ENCODE results near the gene OTUD5. TPM values are rescaled to one million over a fixed set of nuclear protein-coding genes. Genes with fewer than 3 reads are reported as not detected.
A peak's percentile ranks its signal among the peaks of the same experiment; 100 is the strongest.

The OTUD5 gene
- total and polyA plus RNA-seq, 8 donors: 38.1 to 60.4 (median 58.2) TPM

DNA sequence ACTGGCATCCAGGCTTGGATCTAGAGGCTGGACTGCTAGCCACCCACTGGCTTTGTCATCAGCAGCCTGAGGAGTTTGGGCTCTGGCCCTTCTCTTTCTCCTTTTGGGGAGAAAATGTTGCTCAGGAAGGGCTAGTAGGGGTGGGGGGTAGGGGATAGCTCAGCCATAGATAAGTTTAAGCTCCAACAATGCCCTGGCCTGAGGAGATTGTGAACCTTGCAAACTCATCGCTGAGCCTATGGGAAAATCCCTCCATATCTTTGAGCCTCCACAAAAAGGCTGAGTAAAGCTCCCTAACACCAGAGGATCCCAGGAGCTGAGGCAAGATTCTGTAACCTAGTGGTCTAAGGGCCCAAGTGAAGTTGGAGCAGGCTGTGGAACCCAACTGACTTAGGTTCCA is 8.8 kb downstream of the OTUD5 start:
- H3K36me3 ChIP-seq: peaks cover 0 to 5% of the 10 kb centered on the region in 2 donors
- H3K9me3 ChIP-seq: no peaks in the 10 kb centered on the region
- intact Hi-C loops (cut with DNase I): no loop called here
- ATAC-seq (no peak), DNase-seq (no peak)
- TF ChIP-seq, protein P1, sequence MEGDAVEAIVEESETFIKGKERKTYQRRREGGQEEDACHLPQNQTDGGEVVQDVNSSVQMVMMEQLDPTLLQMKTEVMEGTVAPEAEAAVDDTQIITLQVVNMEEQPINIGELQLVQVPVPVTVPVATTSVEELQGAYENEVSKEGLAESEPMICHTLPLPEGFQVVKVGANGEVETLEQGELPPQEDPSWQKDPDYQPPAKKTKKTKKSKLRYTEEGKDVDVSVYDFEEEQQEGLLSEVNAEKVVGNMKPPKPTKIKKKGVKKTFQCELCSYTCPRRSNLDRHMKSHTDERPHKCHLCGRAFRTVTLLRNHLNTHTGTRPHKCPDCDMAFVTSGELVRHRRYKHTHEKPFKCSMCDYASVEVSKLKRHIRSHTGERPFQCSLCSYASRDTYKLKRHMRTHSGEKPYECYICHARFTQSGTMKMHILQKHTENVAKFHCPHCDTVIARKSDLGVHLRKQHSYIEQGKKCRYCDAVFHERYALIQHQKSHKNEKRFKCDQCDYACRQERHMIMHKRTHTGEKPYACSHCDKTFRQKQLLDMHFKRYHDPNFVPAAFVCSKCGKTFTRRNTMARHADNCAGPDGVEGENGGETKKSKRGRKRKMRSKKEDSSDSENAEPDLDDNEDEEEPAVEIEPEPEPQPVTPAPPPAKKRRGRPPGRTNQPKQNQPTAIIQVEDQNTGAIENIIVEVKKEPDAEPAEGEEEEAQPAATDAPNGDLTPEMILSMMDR (IDR thresholded peaks at IDR 0.05): no peak
- H3K27me3 ChIP-seq: no peaks in the 10 kb centered on the region
- H3K4me1 ChIP-seq: peaks cover 0 to 13% of the 10 kb centered on the region in 2 donors
- H3K4me3 ChIP-seq: no peak overlapping the region
- no peak overlapping the region for H3K27ac ChIP-seq

DNA sequence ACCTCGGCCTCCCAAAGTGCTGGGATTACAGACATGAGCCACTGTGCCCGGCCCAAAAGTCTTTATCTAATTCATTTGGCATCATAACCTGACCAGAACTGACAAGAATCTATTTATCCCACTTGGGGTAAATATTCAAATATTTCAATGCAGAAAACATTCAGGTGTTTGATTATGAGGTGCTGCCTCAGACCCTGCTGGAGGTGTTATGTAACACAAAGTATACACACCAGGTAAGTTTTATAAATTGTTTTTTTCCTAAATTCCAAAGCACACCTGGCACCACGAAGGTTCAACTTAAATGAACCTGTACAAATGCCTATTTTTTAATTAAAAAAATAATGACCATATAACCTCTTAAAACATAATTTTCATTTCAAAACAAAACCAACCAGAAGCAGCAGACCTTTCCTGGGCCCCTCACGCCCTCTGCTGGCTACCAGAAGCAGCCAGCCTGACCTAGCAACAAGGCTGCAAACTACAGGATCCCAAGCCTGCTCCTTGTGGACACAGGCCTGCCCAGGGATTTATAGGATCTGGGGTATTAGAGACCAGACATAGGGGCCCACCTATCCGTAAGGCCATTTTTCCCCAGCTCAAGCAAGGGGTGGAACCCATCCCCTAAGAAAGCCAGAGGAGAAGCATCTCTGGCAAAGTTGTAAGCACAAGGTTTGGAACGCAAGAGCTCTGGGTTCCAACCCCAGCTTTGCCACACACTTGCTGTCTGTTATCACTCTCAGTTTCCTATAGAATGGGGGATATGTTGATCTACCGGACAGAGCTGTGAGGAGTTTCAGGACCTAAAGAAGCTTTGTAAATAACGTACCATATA is 11.7 kb downstream of the OTUD5 start:
- H3K27ac ChIP-seq: no peak overlapping the region
- H3K4me3 ChIP-seq: no peak overlapping the region
- peaks cover 0 to 10% of the 10 kb centered on the region in 2 donors for H3K36me3 ChIP-seq
- no peaks in the 10 kb centered on the region for H3K9me3 ChIP-seq
- DNase-seq: peak; percentile 39 to 80 (median 52)
- TF ChIP-seq, protein P1 (IDR thresholded peaks at IDR 0.05): peak; percentile 64 to 66
- peaks cover 0 to 8% of the 10 kb centered on the region in 2 donors for H3K4me1 ChIP-seq
- intact Hi-C loops (cut with DNase I): no loop called here
- peak; percentile 86 for ATAC-seq
- H3K27me3 ChIP-seq: no peaks in the 10 kb centered on the region

DNA sequence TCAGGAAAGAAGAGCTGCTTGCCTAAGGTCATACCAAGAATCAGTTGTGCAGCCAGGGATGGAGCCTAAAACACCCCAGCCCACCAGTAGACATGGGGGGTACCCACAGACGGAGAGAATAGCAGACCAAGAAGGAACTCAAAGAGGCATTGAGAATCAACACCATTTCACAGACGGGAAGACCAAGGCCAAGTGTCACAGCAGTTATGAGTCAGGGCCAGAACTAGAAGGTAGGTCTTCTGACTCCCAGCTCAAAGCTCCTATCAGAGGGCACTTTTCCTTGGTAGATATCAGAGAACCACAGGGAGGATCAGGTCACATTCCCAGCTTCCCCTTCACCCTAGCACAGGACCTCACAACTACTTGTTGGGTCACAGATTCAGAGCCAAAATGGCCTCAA is 14.5 kb downstream of the OTUD5 start:
- no peak overlapping the region for H3K27ac ChIP-seq
- DNase-seq: no peak
- intact Hi-C loops (cut with DNase I): no loop called here
- TF ChIP-seq, protein P1 (IDR thresholded peaks at IDR 0.05): no peak
- no peak for ATAC-seq
- no peak overlapping the region for H3K4me3 ChIP-seq
- H3K9me3 ChIP-seq: no peaks in the 10 kb centered on the region
- peaks cover 0 to 4% of the 10 kb centered on the region in 2 donors for H3K36me3 ChIP-seq
- H3K27me3 ChIP-seq: no peaks in the 10 kb centered on the region
- H3K4me1 ChIP-seq: peaks cover 0 to 34% of the 10 kb centered on the region in 2 donors

DNA sequence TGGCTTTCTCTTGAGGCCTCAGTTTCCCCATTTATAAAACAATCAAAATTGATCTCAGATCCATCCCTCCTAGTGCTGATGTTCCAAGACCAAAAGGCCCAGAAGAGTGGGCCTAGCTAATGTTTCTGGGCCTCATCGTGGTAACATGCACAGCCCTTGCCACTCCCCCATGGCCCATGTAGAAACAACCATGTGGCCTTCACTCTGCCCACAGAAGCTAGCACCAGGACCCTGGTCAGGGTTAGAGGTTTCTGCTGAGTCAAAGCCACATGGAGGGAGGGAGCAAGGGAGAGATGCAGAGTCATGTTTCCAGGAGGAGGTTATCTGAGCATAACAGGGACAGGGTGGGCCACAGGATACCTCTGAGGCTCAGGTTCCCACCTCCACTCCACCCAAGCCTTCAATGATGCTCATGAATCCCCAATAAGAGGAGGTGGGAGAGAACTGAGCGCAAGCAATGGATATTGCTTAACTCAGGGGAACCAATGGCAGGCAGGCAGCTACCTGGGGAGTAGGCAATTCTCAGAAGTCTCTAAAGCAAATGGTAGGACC is 16.9 kb downstream of the OTUD5 start:
- intact Hi-C loops (cut with DNase I): no loop called here
- no peak for DNase-seq
- ATAC-seq: no peak
- Histone ChIP-seq H3K4me3 (no peak overlapping the region), H3K9me3 (no peaks in the 10 kb centered on the region), H3K27ac (peak overlapping the region in 1 of 2 donors; percentile 93), H3K4me1 (peaks cover 4 to 57% of the 10 kb centered on the region in 2 donors), H3K36me3 (peaks cover 0 to 4% of the 10 kb centered on the region in 2 donors), H3K27me3 (no peaks in the 10 kb centered on the region)
- TF ChIP-seq, protein P1 (IDR thresholded peaks at IDR 0.05): no peak

DNA sequence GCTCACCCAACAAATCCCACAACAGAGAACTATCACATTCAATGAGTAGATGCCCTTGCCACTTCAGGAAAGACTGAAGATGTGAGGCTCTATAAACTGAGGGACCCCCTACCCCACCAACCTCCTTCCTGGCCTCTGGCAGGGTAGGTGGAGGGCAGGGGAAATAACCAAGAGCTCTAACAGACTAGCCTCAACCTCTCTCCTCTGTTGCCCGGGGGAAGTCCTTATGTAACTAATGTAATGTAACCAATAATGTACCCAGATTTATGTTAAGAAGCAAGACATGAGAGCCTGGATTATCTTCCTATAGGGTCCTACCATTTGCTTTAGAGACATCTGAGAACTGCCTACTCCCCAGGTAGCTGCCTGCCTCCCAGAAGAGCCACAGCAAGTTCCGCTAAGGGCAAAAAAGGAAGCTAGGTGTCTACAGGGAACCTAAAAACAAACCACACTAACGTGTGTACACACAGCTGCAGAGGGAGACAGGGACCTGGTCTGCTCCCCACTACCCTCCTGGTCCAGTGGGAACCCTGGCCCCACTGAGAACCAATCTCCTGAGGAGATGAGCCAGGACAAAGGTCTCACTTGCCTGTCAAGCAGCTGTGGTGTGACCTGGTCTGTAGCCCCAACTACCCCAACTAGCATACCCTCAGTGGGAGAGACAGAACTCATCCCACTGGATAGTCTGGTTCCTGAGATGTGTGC is 17.7 kb downstream of the OTUD5 start:
- peaks cover 0 to 4% of the 10 kb centered on the region in 2 donors for H3K36me3 ChIP-seq
- H3K4me3 ChIP-seq: no peak overlapping the region
- ATAC-seq (no peak), DNase-seq (no peak)
- H3K4me1 ChIP-seq: peaks cover 4 to 65% of the 10 kb centered on the region in 2 donors
- TF ChIP-seq, protein P1 (IDR thresholded peaks at IDR 0.05): no peak
- H3K9me3 ChIP-seq: no peaks in the 10 kb centered on the region
- H3K27ac ChIP-seq: peak overlapping the region in 1 of 2 donors; percentile 93
- H3K27me3 ChIP-seq: no peaks in the 10 kb centered on the region
- intact Hi-C loops (cut with DNase I): no loop called here
